ENCODE results near the gene BBS9. TPM values are rescaled to one million over a fixed set of nuclear protein-coding genes. Genes with fewer than 3 reads are reported as not detected.

The BBS9 gene
- total RNA-seq, 1 experiment from 2014 or later: 26.4 TPM

DNA sequence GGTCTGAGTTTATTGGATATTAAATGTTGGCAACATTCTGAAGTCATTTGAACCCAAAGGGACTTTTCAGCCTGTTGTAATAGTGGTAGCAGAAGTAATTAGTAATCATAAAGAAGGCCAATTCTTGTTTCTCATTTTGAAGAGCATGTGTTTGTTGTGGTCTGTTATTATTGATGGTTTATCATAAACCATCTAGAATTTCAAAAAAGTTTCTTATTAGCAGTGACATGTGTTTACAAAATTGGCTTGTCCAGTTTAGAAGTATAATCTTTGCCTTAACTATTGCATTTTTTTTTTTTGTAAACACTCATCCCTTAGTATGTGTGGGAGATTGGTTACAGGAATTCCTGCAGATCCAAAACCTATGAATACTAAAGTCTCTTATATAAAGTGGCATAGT lies 177.8 kb downstream of the BBS9 start:
- Histone ChIP-seq H3K27me3 (ENCODE audit: insufficient read depth, low read length) (no peaks in the 10 kb centered on the region), H3K56ac (ENCODE audit: insufficient read length, low read depth, low read length) (no peak overlapping the region), H3K4ac (ENCODE audit: low read depth, low read length) (no peak overlapping the region), H2BK5ac (ENCODE audit: insufficient read length, low read length) (no peak overlapping the region), H2BK20ac (ENCODE audit: low read depth, low read length, poor library complexity, severe bottlenecking) (no peak overlapping the region), H4K20me1 (ENCODE audit: control insufficient read depth, insufficient read depth, insufficient read length) (no peaks in the 10 kb centered on the region), H4K8ac (replicated peaks; ENCODE audit: insufficient read length, low read depth, low read length) (no peak overlapping the region), H3K14ac (ENCODE audit: insufficient read depth, low read length) (no peak overlapping the region), H2BK15ac (ENCODE audit: low read depth, low read length) (no peak overlapping the region), H2BK120ac (ENCODE audit: low read depth, low read length, poor library complexity, severe bottlenecking) (no peak overlapping the region), H3K79me2 (ENCODE audit: insufficient read depth, low read length) (no peaks in the 10 kb centered on the region), H3K9me3 (ENCODE audit: control insufficient read depth, low read depth, low read length) (no peaks in the 10 kb centered on the region), H3T11ph (ENCODE audit: low read length) (no peak overlapping the region), H3K4me2 (ENCODE audit: insufficient read depth, insufficient read length, low read length) (no peak overlapping the region), H2BK12ac (ENCODE audit: insufficient read length, low read depth, low read length) (no peak overlapping the region), H3K23me2 (ENCODE audit: insufficient read length, low read depth, low read length, poor library complexity, severe bottlenecking) (no peaks in the 10 kb centered on the region), H4K91ac (ENCODE audit: insufficient read length, low read depth, low read length) (no peak overlapping the region), H3K27ac (ENCODE audit: insufficient read length, low read depth, low read length) (no peak overlapping the region), H3K23ac (ENCODE audit: insufficient read length, low read depth, low read length) (no peak overlapping the region), H3K4me1 (ENCODE audit: insufficient read depth, low read length) (no peaks in the 10 kb centered on the region), H3K79me1 (ENCODE audit: insufficient read depth, low read depth, low read length, poor library complexity, severe bottlenecking) (no peaks in the 10 kb centered on the region), H3K18ac (ENCODE audit: insufficient read length, low read depth, low read length) (no peak overlapping the region), H4K5ac (ENCODE audit: insufficient read length, low read depth, low read length) (no peak overlapping the region), H2AK5ac (ENCODE audit: insufficient read length, low read length) (no peak overlapping the region), H2AFZ (ENCODE audit: low read length) (no peak overlapping the region), H3K9ac (ENCODE audit: extremely low read depth, insufficient read length, low read length) (no peak overlapping the region)
- Mint-ChIP-seq H3K36me3 (ENCODE audit: insufficient read depth in 1 of 3, low read depth in 3 of 3) (peaks cover 7 to 29% (median 24%) of the 10 kb centered on the region in 3 experiments; a peak in 6 of 7 replicates), H3K27me3 (ENCODE audit: low read depth) (no peaks in the 10 kb centered on the region), H3K4me1 (no peaks in the 10 kb centered on the region), H3K27ac (no peak overlapping the region), H3K4me3 (no peak overlapping the region), H3K9me3 (peaks cover 30 to 35% of the 10 kb centered on the region in 2 experiments)
- TF ChIP-seq CTCF (conservative IDR thresholded peaks at IDR 0.05): no peak
- no peak for DNase-seq
